H4 (cell line): ENCODE data around the gene FBLIM1. TPM values are rescaled to one million over a fixed set of nuclear protein-coding genes. Genes with fewer than 3 reads are reported as not detected.
A peak's percentile ranks its signal among the peaks of the same experiment; 100 is the strongest.

Source experiments
- DNase-seq: peaks from one replicate; pipeline ENCODE4 v3.0.0-alpha.2; 2015; ENCODE audit warnings: low spot score
- total RNA-seq: library from RNA; depleted of rRNA; stranded (reverse); fragments of >200 nt; shearing (Covaris generic); gene quantifications from 2 replicates; pipeline ENCODE4 v1.2.3, GENCODE V29; 2014

The FBLIM1 gene
- total RNA-seq, 1 experiment from 2014 or later, result 33.0 TPM

DNA sequence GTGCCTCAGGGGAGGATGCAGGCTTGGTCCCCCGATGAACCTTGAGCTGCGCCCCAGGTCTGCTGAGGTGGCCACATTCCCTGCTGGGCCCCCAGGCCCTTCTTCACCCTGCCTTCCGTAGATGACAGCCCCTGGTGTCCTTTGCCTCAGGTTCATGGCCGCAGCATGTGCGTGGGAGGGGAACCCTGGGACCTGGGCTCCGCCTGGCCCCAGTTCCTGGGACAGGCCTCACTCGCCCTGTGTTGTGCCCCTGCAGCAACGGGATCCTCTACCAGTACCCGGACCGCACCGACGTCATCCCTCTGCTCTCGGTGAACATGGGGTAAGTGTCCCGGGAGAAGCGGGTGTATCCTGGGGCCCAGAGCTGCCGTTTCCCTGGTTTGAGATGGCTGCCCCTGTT, 27.7 kb upstream of the FBLIM1 start:
- DNase-seq, result no peak

DNA sequence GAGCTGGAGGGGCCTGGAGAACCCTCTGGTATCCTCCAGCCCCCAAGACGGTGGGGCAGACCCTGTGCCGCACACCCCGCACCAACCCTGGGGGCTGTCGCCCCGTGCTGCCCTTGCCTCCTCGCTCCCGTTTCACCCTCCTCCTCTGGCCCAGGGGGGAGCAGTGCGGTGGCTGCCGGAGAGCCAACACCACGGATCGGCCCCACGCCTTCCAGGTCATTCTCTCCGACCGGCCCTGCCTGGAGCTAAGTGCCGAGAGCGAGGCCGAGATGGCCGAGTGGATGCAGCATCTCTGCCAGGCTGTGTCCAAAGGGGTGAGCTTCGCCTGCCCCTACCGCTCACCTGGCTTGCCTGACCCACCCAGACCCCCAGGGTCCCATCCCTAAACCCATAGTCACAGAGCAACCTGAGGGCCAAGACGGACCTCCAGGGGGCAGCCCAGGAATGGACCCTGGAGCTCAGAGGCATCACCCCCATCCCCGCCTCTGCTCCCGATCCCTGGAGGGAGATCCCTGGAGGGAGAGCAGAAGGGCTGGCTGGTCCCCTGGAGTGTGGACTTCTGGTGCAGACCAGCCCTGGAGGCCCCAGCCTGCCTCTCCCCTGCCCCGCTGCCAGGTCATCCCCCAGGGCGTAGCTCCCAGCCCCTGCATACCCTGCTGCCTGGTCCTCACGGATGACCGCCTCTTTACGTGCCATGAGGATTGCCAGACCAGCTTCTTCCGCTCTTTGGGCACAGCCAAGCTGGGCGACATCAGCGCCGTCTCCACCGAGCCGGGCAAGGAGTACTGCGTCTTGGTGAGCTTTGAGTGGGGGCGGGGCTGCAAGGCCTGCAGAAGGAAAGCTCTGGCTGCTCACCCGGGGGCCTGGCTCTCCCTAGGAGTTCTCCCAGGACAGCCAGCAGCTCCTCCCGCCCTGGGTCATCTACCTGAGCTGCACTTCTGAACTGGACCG, 26.6 kb upstream of the FBLIM1 start:
- DNase-seq, result no peak

DNA sequence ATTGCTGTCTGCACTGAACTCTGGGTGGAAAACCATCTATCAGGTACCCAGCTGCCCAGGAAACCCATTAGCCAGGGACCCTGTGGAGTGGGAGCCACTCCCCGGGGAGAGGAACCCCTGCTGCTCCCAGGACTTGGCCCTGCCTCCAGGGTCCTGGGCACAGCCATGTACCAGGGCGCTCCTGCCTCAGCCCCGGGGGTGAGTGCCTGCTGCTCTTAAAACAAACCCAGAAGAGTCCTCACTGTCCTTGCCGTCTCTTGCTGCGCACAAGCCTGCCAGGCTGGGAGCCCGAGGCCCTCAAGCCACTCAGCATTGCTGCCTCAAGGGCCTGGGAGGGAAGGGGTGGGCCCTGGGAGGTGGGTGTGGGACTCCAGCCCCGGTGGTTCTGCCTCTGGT, 25.9 kb upstream of the FBLIM1 start:
- no peak for DNase-seq

DNA sequence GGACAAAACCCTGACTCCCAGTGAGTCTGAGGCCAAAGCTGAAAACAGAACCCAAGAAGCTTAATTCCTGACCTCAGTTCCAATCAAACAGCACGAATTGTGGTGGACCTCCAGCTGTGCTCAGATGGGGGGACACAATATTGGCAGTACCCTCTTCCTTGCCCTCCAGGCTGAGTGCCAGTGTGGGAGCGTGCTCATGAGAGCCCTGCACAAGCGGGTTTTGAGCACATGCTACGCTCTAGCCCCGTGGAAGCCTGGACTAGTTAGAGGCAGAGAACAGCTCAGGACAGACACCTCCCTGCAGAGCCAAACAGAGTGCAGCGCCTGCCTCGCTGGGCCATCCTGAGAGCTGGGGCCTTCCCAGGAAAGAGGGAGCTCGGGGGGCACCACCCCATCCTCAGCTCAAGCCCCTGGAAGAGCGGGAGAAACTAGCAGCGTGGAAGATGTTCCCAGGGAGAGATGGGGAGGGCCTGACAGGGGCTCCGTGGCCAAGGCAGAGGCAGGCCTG, 25.3 kb upstream of the FBLIM1 start:
- DNase-seq, result no peak

DNA sequence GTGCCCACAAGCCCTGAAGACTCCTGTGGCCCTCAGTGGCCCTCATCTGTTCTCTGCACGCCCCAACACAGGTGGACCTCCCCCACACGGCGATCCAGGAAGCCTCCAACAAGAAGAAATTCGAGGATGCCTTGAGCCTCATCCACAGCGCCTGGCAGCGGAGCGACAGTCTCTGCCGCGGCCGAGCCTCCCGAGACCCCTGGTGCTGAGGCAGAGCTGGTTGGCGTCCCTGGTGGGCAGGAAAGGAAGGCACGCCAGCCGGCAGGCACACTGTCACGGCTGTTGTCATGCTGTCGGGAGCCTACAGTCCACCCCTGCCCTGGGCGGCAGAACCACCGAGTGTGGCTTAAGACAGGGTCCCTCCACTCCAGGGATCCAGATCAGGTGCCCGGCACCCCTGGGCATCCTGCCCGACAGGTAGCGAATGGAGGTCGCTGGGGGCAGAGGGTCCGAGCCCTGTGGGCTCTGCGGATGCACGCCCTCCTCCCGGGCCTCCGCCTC, 24.8 kb upstream of the FBLIM1 start:
- DNase-seq, result no peak

DNA sequence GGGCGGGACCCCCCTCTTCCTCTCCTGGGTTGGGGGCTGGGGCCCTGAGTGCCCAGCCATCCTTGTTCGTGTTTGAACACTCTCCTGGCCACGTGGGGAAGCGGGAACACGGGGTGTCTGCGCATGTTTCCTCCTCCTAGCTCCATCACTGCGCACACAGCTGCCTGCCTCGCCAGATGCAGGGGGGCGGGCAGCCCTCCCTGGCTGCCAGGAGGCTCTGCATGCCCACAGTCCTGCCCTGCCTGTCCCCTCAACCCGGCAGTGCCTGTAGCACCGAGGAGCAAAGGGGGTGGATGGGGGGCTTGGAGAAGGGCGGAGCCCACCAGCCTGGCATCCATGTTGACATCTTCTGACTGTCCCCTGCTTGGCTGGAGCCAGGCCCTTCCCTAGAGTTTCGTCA, 24.3 kb upstream of the FBLIM1 start:
- no peak for DNase-seq

DNA sequence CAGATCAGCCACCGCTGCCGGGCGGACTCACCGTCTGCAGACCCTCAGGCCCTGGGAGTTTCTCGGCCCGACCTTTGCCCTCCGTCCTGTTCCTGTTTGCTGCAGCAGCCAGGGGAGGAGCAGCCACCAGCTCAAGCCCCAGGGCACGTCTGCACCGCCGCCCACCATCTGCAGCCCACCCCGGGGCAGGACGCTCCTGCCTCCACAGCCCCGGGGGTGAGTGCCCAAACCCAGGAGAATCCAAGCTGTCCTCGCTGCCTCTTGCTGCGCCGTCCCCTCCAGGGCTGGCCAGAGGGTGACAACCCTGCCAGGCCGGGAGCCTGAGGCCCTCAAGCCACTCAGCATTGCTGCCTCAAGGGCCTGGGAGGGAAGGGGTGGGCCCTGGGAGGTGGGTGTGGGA, 23.7 kb upstream of the FBLIM1 start:
- DNase-seq, result no peak

DNA sequence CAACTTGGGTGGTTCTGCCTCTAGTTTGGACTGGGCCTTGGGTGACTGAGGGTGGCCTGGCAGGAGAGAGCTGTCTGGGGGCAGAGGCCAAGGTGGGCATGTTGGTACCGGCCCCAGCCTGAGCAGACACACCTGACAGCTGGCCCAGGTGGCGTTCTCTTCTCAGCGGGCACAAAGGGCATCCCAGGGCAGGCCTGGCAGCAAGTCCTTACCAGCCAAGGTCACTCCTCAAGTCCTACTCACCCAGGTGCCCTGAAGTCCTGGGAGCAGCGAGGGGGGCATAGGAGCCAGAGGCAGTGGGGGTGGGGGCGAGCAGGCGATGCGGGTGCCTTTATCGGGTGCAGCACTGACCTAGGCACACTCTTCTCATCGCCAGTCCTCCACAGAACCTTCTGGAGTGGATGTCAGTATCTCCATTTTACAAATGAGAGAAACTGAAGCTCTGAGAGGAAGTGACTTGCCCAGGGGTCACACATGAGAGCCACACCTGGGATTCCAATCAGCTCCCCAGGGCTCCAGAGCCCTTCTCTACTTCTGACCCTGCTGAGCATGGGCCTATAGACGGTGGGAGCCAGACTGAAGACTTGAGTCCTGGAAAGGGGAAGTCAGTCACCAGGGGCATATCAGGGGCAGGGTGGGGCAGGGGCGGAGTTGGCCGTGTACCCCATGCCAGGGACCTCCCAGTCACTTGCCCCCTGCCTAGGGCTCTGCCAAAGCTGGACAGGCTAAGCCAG, 23.1 kb upstream of the FBLIM1 start:
- no peak for DNase-seq

DNA sequence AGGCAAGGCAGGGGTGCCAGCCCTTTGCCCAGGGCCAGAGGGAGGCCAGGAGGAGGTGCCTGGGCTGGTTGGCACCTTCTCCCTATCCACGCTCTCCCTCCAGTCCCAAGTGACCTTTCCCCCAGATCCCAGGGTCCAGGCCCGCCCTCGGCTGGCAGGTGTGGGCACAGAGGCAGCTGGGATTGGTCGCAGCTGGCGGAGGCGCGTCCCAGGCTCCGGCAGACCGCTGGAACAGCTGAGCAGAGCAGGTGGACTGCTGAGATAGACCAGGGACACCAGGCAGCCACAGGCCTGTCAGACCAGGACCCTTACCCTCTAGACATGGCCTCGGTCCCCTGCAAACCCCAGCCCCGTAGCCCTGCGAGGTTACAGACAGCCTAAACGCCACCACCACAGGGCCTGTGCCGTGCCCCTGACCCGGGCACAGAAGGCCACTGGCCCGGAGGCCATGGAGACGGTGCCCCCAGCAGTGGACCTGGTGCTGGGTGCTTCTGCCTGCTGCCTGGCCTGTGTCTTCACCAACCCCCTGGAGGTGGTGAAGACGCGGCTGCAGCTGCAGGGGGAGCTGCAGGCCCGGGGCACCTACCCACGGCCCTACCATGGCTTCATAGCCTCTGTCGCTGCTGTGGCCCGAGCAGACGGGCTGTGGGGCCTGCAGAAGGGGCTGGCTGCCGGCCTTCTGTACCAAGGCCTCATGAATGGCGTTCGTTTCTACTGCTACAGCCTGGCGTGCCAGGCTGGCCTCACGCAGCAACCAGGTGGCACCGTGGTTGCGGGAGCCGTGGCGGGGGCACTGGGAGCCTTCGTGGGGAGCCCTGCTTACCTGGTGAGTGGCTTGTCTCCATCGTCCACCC, 22.3 kb upstream of the FBLIM1 start, which contains the start of gene SLC25A34:
TSS of gene SLC25A34 (plus strand) at position 221 of the 854 bp plus-strand sequence. CDS start at position 449, 228 bp downstream.
- DNase-seq, result no peak

DNA sequence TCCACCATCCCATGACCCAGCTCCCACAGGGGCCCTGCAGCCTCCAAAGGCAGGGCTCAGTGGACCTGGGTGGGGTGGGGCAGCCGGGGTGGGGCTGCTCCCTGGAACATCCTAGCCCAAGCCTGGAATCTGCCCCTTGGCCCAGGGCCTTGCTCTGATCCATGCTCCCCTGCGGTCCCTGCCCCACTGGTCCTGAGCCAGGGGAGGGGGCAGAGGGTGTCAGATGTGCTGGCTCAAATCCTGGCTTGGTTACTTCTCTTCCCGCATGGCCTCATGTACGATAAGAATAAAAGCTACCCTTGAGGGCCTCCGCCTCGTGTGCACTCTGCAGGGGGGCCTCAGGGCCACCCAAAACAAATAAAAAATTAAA, 21.7 kb upstream of the FBLIM1 start:
- DNase-seq, result no peak

DNA sequence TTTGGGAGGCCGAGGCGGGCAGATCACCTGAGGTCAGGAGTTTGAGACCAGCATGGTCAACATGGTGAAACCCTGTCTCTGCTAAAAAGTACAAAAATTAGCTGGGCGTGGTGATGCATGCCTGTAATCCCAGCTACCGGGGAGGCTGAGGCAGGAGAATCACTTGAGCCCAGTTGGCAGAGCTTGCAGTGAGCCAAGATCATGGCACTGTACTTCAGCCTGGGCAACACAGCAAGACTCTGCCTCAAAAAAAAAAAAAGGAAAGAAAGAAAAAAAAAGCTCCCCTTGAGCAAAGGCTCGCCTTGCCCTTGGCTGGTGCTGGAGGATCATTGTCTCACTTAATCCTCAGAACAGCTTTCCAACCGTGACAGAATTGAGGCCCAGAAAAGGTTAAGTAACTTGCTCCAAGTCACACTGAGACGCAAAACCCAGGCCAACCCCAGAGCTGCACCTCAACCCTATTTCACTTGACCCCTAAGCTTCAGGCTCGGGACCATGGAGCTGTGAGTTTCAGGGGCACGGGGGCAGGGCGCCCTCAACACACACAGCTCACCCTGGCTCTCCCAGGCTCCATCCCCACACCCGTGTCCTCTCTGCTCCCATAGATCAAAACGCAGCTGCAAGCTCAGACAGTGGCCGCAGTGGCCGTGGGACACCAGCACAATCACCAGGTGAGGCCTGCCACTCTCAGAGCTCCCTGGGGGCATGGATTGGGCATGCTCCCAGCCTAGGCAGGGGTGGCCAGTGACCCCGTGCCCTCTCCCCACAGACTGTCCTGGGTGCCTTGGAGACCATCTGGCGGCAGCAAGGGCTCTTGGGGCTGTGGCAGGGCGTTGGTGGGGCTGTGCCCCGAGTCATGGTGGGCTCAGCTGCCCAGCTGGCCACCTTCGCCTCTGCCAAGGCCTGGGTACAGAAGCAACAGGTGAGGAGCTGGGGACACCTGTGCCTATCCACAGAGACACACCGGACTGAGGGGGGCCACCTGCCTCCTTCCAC, 21.0 kb upstream of the FBLIM1 start:
- DNase-seq, result no peak

DNA sequence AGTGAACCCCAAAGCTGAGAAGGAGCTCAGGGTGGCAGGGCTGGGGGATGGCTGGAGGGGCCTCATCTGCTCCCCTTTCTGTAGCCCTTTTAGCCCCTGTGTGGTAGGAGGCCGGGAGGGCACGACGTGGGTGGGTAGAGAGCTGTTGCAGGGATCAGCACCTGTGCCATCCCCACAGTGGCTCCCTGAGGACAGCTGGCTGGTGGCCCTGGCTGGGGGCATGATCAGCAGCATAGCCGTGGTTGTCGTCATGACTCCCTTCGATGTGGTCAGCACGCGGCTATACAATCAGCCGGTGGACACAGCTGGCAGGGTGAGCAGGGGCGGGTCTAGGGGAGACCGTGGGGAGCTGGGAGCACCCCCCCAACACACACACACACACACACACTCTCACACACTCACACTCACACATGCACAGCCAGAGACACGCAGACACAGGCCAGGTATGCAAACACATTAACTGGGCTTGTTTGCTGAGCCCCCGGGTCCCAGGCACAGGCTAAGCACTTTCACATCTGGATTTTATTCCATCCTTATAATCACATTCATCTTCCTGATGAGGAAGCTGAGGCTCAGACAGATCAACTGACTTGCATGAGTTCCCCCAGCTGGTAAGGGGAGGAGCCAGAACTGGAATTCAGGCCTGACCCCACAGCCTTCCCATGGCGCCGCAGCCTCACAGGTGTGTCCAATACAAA, 20.0 kb upstream of the FBLIM1 start:
- DNase-seq, result no peak

DNA sequence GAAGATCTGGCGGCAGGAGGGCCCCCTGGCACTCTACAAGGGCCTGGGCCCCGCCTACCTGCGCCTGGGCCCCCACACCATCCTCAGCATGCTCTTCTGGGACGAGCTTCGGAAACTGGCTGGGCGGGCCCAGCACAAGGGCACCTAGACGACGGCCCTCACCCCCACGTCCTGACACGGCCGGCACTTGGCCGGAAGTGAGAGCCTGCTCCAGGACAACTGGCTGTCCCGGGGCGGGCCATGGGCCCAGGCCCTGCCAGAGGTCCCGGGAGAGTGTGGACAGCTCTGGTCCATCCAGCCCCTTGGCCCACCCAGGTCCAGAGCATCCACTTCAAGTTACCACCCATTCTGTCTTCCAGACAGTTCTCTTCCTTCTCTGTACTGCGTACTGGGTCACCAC, 19.3 kb upstream of the FBLIM1 start:
- DNase-seq, result no peak

DNA sequence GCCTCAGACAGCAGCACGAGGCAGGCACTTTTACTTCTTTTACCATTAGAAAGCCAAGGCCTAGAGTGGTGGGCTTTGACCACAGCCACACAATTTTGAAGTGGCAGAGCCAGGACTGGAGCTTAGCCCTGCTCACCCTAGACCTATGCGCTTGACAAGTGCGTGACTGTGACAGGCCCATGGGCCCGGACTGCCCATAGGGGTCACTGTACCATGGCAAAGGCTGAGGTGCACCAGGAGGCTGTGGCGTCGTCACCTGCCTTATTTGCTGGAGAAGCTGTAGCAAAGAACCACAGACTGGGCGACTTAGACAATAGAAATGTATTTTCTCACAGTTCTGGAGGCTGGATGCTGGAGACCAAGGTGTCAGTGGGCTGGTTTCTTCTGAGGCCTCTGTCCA, 18.9 kb upstream of the FBLIM1 start:
- no peak for DNase-seq

DNA sequence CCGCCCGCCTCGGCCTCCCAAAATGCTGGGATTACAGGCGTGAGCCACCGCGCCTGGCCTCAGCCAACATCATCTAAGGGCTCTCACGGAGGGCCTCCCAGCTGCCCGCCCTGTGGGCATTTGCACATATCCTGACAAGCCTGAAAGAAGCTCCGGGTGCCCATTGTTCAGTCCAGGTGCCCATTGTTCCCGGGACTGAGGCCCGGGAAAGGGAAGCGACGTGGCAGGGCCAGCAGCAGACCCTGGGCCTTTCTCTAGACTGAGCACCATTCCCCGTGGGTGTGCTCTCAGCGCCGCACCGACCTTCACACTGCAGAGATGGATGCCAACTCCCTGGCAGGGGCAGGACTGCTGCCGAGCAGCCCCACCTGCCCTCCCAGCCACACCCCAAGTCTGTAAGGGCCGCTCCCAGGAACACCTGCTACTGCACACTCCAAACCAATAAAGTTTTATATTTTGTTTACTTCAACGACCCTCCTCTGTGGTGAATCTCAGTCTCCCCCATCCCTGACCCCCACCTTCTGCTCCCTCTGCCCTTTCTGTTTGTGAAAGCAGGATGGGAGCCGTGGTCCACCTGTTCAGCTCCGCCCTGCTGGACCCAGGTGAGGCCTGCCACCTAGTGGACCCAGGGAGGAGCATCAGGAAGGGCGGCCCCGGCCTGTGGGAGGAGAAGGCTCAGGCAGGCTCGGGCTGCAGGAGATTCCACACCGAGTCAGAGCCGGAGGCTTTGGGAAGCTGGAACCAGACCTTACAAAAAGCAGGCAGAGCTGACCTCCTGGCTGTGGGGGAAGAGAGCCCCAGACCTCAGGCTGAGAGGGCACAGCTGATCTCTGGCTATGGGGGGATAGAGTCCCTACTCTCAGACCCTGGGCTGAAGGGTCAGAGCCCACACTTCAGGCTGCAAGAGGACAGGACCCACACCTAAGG, 17.4 kb upstream of the FBLIM1 start:
- peak; percentile 61 for DNase-seq

DNA sequence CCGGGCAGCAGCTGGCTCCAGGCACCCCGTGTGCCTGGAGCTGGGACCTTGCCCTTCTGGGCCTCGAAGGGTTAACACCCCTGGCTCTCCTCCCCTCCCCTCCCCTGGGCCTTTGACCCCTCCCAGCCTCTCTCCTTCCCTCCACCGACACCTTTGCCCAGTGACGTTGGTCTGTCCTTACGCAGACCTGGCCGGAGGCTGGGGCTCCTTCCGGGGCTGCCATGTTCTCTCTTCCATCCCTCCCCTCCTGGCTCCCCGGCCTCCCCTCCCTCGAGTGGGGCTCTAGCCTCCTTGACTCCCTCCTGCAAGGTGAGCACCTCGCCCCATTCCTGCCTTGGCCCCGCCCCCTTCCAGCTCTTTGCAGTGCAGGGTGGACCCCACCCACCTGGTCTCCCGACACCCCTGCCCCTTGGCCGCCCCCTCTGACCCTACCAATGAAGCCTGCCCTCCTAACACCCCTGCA, 16.2 kb upstream of the FBLIM1 start, which contains the start of gene TMEM82:
TSS of gene TMEM82 (plus strand) at position 161 of the 463 bp plus-strand sequence. CDS start at position 222, 61 bp downstream.
- no peak for DNase-seq

DNA sequence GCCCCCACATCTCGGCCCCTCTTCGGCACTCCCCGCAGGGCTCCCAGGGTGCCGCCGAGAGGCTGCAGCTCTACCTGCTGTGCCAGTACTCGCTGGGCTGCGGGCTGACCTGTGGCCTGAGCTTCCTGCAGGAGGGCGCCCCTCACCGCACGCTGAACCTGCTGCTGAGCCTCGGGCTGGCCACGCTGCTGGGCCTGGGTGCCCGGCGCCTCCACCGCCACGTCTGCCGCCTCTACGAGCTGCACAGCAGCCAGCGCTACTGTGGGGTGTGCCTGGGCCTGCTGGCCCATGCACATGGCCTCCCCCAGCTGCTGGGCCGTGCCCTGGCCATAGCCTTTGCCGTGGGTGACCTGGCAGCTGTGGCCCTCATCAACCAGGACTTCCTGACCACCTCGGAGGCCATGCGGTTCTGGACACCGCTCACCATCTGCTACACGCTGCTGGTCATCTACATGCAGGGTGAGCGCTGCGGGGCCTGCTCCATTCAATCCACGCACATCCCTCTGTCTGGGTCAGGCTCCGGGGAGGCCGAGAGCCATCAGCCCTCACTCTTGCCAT, 14.4 kb upstream of the FBLIM1 start:
- DNase-seq, result no peak

DNA sequence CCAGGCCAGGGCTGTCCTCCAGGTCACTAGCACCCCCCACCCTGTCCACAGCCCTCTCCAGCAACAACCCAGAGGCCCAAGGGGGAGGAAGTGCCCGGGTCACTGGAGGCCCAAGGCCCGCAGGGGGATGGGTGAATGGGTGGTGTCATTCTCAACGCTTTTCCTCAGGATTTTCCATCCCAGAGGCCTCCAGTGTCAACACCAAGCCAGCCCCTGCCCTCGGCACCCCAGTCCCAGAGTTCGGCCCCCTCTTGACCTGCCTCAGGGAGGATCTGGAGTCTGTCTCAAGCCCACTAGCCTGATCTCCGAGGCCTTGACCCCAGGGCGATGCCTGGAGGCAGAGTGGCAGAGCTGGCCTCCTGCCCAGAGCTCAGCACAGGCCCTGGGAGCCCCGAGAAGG, 11.2 kb upstream of the FBLIM1 start:
- DNase-seq, result no peak
